ENCODE data around the gene CCSER2.

DNA sequence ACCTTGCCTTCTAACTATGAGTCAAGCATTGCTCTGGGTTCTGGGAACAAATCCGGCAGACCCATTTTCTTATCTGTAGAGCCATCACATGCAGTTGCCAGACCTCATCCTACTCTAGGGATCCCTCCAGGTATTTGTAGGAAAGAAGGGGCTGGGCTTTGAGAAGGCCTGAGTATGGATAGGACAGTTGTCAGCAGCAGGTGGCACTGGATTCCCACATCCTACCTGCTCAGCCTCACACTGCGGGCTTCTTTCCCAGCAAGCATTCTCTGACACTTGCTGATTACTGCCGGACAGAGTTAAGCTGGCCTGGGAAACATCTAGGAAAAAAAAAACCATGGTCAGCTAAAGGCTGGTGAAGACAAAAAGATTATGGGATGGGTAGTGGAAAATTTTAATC is 224.1 kb downstream of the CCSER2 start:
- TF ChIP-seq CTCF (IDR thresholded peaks at IDR 0.05), result no peak
- no peak for TF ChIP-seq POLR2A (IDR thresholded peaks at IDR 0.05)
- TF ChIP-seq EP300 (IDR thresholded peaks at IDR 0.05), result no peak
- no peak for TF ChIP-seq POLR2AphosphoS5 (IDR thresholded peaks at IDR 0.05)
